PFSK-1 (cell line): ENCODE measurements around the gene PDE6D.

Experiments
- FOXP2 ChIP-seq: optimal IDR thresholded peaks from 2 replicates; pipeline ENCODE3; 2011; ENCODE audit warnings: borderline replicate concordance, control low read depth, inconsistent platforms; ENCODE audit not compliant: insufficient read depth; ENCODE audit errors: extremely low read length, extremely low read depth
- POLR2AphosphoS5 ChIP-seq: IDR thresholded peaks from 2 replicates; pipeline ENCODE4 v1.6.1; 2012; ENCODE audit warnings: low read depth, mild to moderate bottlenecking, control low read depth, low read length, moderate library complexity
- SIN3A ChIP-seq: IDR thresholded peaks from 2 replicates; pipeline ENCODE4 v1.6.1; 2012; ENCODE audit warnings: mild to moderate bottlenecking, low read length, moderate library complexity, borderline replicate concordance; ENCODE audit not compliant: insufficient read depth
- TAF1 ChIP-seq: IDR thresholded peaks from 2 replicates; pipeline ENCODE4 v1.6.1; 2012; ENCODE audit warnings: low read length, control low read depth, borderline replicate concordance; ENCODE audit not compliant: insufficient read depth
- TF ChIP-seq, protein P1 (sequence below), 2 experiments: IDR thresholded peaks; 2 replicates each; pipeline versions ENCODE4 v1.6.1 to v1.8.0; 2011 to 2012; ENCODE audit warnings: low read depth in 2 of 2, low read length in 2 of 2, control low read depth in 1 of 2, inconsistent platforms in 1 of 2, mild to moderate bottlenecking in 1 of 2, moderate library complexity in 1 of 2; ENCODE audit not compliant: insufficient read depth in 1 of 2

Gene PDE6D

DNA sequence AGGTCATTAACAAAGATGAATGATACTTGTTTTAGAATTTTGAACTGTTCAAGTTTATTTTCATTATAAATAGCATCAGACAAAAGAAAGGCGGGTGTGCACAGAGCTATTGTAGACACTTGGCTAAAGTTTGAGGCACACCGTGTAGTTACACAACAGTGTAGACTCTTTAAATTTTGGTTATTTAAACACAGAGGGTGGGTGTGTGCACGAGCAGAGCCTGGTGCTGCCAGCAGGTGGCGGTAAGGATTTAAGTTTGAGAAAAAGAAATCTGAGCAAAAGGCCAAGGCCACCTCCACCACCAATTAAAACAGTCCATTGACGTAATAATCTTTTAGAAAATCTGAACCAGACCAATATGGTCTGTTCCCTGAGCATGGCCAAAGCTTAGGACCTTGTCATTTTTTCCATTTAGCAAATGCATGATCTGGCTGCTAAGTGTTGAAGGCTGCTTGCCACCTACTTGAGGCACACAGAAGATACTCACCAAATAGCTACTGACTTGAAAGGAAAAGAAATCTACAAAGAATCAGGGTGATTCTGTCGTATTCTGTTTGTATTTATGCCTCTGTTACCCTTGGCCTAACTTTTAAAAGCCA, 19.5 kb upstream of the PDE6D start:
- TF ChIP-seq SIN3A, result no peak
- no peak for TF ChIP-seq FOXP2
- no peak for TF ChIP-seq POLR2AphosphoS5
- no peak for TF ChIP-seq TAF1
- TF ChIP-seq, protein P1, sequence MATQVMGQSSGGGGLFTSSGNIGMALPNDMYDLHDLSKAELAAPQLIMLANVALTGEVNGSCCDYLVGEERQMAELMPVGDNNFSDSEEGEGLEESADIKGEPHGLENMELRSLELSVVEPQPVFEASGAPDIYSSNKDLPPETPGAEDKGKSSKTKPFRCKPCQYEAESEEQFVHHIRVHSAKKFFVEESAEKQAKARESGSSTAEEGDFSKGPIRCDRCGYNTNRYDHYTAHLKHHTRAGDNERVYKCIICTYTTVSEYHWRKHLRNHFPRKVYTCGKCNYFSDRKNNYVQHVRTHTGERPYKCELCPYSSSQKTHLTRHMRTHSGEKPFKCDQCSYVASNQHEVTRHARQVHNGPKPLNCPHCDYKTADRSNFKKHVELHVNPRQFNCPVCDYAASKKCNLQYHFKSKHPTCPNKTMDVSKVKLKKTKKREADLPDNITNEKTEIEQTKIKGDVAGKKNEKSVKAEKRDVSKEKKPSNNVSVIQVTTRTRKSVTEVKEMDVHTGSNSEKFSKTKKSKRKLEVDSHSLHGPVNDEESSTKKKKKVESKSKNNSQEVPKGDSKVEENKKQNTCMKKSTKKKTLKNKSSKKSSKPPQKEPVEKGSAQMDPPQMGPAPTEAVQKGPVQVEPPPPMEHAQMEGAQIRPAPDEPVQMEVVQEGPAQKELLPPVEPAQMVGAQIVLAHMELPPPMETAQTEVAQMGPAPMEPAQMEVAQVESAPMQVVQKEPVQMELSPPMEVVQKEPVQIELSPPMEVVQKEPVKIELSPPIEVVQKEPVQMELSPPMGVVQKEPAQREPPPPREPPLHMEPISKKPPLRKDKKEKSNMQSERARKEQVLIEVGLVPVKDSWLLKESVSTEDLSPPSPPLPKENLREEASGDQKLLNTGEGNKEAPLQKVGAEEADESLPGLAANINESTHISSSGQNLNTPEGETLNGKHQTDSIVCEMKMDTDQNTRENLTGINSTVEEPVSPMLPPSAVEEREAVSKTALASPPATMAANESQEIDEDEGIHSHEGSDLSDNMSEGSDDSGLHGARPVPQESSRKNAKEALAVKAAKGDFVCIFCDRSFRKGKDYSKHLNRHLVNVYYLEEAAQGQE (IDR thresholded peaks at IDR 0.05; ENCODE audit: insufficient read depth in 1 of 2, low read depth in 2 of 2, low read length in 2 of 2), result no peak

DNA sequence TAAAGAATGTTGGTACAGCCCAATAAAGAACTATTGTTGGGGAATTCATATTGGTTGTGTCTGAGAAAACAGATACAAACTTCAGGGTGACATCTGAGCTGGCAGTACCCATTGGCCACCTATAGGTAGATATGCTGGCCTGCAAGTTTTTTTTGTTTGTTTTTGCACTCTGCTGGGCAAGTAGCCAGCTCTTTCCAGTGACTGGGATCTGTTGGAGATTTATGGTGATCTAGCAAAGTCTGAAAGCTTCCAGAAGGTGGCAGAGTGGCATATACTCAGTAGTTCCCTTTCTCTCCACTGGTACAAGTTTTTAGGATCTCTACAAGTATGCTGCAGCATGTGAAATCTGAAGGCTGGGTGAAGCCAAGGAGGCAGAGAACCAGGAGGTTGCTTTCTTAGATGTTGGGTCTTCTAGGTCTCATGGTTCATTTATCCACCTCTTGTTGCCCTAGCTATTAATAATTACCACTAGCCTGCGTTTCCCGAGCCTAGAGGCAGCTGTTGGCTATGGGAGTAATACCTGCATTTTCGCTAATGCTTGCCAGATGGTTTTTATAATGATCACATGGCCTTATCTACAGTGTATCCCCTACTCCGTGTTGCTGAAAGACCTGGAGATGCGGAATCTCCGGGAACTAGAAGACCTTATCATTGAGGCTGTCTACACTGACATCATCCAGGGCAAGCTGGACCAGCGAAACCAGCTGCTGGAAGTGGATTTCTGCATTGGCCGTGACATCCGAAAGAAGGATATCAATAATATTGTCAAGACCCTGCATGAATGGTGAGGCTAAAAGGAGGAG, 14.6 kb upstream of the PDE6D start:
- TF ChIP-seq POLR2AphosphoS5 (no peak), FOXP2 (no peak), TAF1 (no peak), SIN3A (no peak)
- TF ChIP-seq, protein P1 (IDR thresholded peaks at IDR 0.05; ENCODE audit: insufficient read depth in 1 of 2, low read depth in 2 of 2, low read length in 2 of 2), result no peak

DNA sequence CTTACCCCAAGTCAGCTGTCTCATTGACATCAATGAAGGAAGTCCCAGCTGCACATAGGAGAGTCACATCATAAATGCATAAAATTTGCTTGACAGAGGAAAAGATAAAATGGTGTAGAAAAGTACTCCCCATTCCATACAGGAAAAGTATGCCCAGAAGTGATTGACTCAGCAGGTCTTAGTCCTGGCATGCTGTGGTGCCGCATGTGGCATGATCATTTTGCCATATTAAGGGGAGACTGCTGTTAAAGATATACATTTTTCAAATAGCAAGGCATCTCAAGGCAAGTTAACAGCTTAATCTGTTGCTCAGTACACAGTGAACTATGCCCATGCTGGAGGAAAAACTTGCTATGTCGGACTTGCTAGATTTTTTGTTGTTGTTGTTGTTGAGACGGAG, 13.3 kb upstream of the PDE6D start:
- no peak for TF ChIP-seq TAF1
- TF ChIP-seq FOXP2, result no peak
- TF ChIP-seq, protein P1 (IDR thresholded peaks at IDR 0.05; ENCODE audit: insufficient read depth in 1 of 2, low read depth in 2 of 2, low read length in 2 of 2), result no peak
- TF ChIP-seq SIN3A, result no peak
- no peak for TF ChIP-seq POLR2AphosphoS5

DNA sequence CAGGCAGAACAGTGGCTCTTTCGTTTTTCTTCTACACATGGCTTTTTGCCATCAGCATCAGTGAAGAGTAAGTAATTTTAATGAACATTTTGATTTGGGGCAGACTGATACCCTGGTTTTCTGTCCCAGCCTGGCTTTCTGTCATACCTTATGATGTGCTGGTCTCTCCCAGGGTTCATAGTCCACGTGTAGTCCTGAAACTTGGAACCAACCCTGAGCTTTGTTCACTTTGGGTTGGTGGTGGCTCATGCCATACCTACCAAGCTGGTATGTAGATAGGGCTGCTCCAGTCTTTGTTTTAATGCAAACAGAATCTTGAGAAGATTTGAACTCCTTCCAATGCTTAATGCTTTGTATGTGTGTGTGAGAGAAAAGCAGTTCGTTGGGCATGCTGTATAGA, 10.0 kb upstream of the PDE6D start:
- TF ChIP-seq SIN3A (no peak), FOXP2 (no peak), TAF1 (no peak), POLR2AphosphoS5 (no peak)
- TF ChIP-seq, protein P1 (IDR thresholded peaks at IDR 0.05; ENCODE audit: insufficient read depth in 1 of 2, low read depth in 2 of 2, low read length in 2 of 2), result no peak
